ENCODE results near the gene PLXNA4. TPM values are rescaled to one million over a fixed set of nuclear protein-coding genes. Genes with fewer than 3 reads are reported as not detected.
"Not testable (repeated sequence)": the region's sequence is repeated elsewhere in the genome, so short reads cannot be mapped to it uniquely, and the experiment has no call there.

Gene PLXNA4
- total and polyA plus RNA-seq, 8 donors = 0.19 to 1.6 (median 0.47) TPM

- Histone ChIP-seq H3K9me3 (no peaks in the 10 kb centered on the region), H3K27ac (no peak overlapping the region), H3K4me3 (no peak overlapping the region), H3K27me3 (no peaks in the 10 kb centered on the region), H3K4me1 (no peaks in the 10 kb centered on the region), H3K36me3 (no peaks in the 10 kb centered on the region)
- ATAC-seq (peak in 3 of 4 donors; percentile 51 to 77 (median 70)), DNase-seq (peak in 3 of 6 donors; percentile 15 to 32 (median 21)), FAIRE-seq (no peak)
- WGBS, 2 donors = 47 to 54% methylated on average over 9 of the region's 9 CpGs
- intact Hi-C loops (cut with DNase I) = no loop called here
- no peak for TF ChIP-seq CTCF (IDR thresholded peaks at IDR 0.05)
These were observed 182.4 kb downstream of the PLXNA4 start for GRCh38 chr7:132393789-132394261.

- WGBS, 2 donors = 85 to 93% methylated on average over 8 of the region's 8 CpGs
- DNase-seq (no peak), FAIRE-seq (no peak), ATAC-seq (no peak)
- intact Hi-C loops (cut with DNase I) = no loop called here
- no peak overlapping the region for H3K4me3 ChIP-seq
- no peaks in the 10 kb centered on the region for H3K4me1 ChIP-seq
- no peak overlapping the region for H3K27ac ChIP-seq
- no peak for TF ChIP-seq CTCF (IDR thresholded peaks at IDR 0.05)
- H3K36me3 ChIP-seq = no peaks in the 10 kb centered on the region
- no peaks in the 10 kb centered on the region for H3K9me3 ChIP-seq
- no peaks in the 10 kb centered on the region for H3K27me3 ChIP-seq
These were observed 183.6 kb downstream of the PLXNA4 start for GRCh38 chr7:132392713-132393112.

- no peak overlapping the region for H3K4me3 ChIP-seq
- FAIRE-seq (no peak), DNase-seq (no peak), ATAC-seq (no peak)
- no peaks in the 10 kb centered on the region for H3K27me3 ChIP-seq
- H3K36me3 ChIP-seq = no peaks in the 10 kb centered on the region
- H3K27ac ChIP-seq = no peak overlapping the region
- 78 to 90% methylated on average over 3 of the region's 3 CpGs for WGBS, 2 donors
- intact Hi-C loops (cut with DNase I) = no loop called here
- TF ChIP-seq CTCF (IDR thresholded peaks at IDR 0.05) = no peak
- no peaks in the 10 kb centered on the region for H3K4me1 ChIP-seq
- no peaks in the 10 kb centered on the region for H3K9me3 ChIP-seq
These were observed 185.6 kb downstream of the PLXNA4 start for GRCh38 chr7:132390705-132391104.

- H3K4me3 ChIP-seq; H3K36me3 ChIP-seq; H3K27me3 ChIP-seq; DNase-seq; H3K27ac ChIP-seq; ATAC-seq; H3K9me3 ChIP-seq; H3K4me1 ChIP-seq; FAIRE-seq; intact Hi-C loops (cut with DNase I): not testable (repeated sequence)
- WGBS, 2 donors = 70 to 87% methylated on average over 4 of the region's 4 CpGs
These were observed 186.2 kb downstream of the PLXNA4 start for GRCh38 chr7:132390049-132390448.

DNA sequence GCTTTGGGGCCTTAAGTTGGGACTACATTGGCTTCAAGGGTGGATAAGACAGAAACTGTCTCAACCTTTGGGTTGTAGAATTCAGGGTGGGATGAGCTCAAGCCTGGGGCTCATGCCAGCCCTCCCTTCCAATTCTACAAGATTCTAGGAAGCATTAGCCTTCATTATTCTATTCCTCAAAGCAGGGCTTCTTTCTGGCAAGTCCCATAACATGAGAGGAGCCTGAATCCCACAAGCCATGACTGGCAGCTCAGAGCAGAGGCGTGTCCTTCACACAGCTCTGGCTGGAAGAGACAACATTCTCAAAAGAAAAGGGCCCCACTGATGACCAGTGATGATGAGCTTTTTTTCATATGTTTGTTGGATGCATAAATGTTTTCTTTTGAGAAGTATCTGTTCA, 187.6 kb downstream of the PLXNA4 start:
- WGBS, 2 donors = 90 to 100% methylated on average over 1 of the region's 1 CpG
- Histone ChIP-seq H3K4me1 (no peaks in the 10 kb centered on the region), H3K27ac (no peak overlapping the region), H3K36me3 (no peaks in the 10 kb centered on the region), H3K27me3 (no peaks in the 10 kb centered on the region), H3K9me3 (no peaks in the 10 kb centered on the region), H3K4me3 (no peak overlapping the region)
- intact Hi-C loops (cut with DNase I) = no loop called here
- FAIRE-seq (no peak), ATAC-seq (no peak), DNase-seq (no peak)
- no peak for TF ChIP-seq CTCF (IDR thresholded peaks at IDR 0.05)

Measured in pancreas (tissue), 10 donors.